Heart right ventricle (tissue), 16 donors: ENCODE results near the gene RAMP2. TPM values are rescaled to one million over a fixed set of nuclear protein-coding genes. Genes with fewer than 3 reads are reported as not detected.

Experiments used
- ATAC-seq, 8 donors: fragments of 200-7000 bp; cut with Tn5 transposase; one replicate each; pipeline ENCODE4 v1.9.1; 2020; ENCODE audit warnings: mild to moderate bottlenecking in 8 of 8, moderate library complexity in 8 of 8, moderate number of reproducible peaks in 1 of 8
- DNase-seq, 2 donors: peaks; one replicate each; pipeline ENCODE4 v3.0.0-alpha.2; 2020
- H3K27ac ChIP-seq, 10 donors: fragments of 200-600 bp; sonication (generic) in 2 of 10; one replicate each; pipeline versions ENCODE4 v1.5.0 to v1.8.0; 2020 to 2022; ENCODE audit warnings: mild to moderate bottlenecking in 3 of 10
- H3K27me3 ChIP-seq, 7 donors: fragments of 200-600 bp; one replicate each; pipeline ENCODE4 v1.8.0; 2021 to 2022; ENCODE audit warnings: mild to moderate bottlenecking in 2 of 7
- H3K36me3 ChIP-seq, 9 donors: fragments of 200-600 bp; sonication (generic) in 1 of 9; one replicate each; pipeline versions ENCODE4 v1.5.0 to v1.8.0; 2020 to 2022; ENCODE audit warnings: mild to moderate bottlenecking in 2 of 9
- H3K4me1 ChIP-seq, 9 donors: fragments of 200-600 bp; sonication (generic) in 1 of 9; one replicate each; pipeline versions ENCODE4 v1.5.0 to v1.8.0; 2020 to 2022; ENCODE audit warnings: mild to moderate bottlenecking in 4 of 9
- H3K4me3 ChIP-seq, 10 donors: fragments of 200-600 bp; sonication (generic) in 2 of 10; one replicate each; pipeline versions ENCODE4 v1.5.0 to v1.8.0; 2020 to 2022; ENCODE audit warnings: mild to moderate bottlenecking in 7 of 10, moderate library complexity in 2 of 10
- H3K9me3 ChIP-seq, 11 donors: fragments of 200-600 bp in 10 of 11; sonication (generic) in 2 of 11; one replicate each; pipeline versions ENCODE4 v1.5.0 to v1.8.0; 2013 to 2022; ENCODE audit warnings: mild to moderate bottlenecking in 2 of 11, control low read depth in 1 of 11, moderate library complexity in 1 of 11
- CTCF ChIP-seq, 9 donors: fragments of 200-600 bp; sonication (generic) in 2 of 9; IDR thresholded peaks; one replicate each; pipeline versions ENCODE4 v1.5.0 to v1.8.0; 2021 to 2022; ENCODE audit warnings: antibody characterized with exemption in 9 of 9, mild to moderate bottlenecking in 5 of 9, moderate library complexity in 1 of 9
- WGBS, 2 donors: extraction: QIAGEN DNeasy Blood & Tissue Kit; methylation state at CpG; one replicate each; pipeline ENCODE4 v1.1.7; 2013; ENCODE audit warnings: inconsistent platforms in 1 of 2; 5-methylcytosine and 5-hydroxymethylcytosine counted together
- intact Hi-C, 10 donors: fragments of 100-400 bp; cut with DNase I; formaldehyde crosslinking; loops; one replicate each; pipeline versions ENCODE4 v1.11.1 to v1.14.2; 2022
- polyA plus RNA-seq, 2 donors: library from polyadenylated mRNA; stranded (reverse); fragments of 200-250 nt; gene quantifications; one replicate each; pipeline ENCODE4 v1.2.3, GENCODE V29; 2013
- total RNA-seq, 10 donors: library from RNA; stranded (reverse); fragmentation: NEBNext Ultra II Directional in 3 of 10; extraction: Animal tissue kit (Norgen Biotek cat#: 25700) in 3 of 10; gene quantifications; one replicate each; pipeline versions ENCODE4 v1.2.1 to v1.2.4, GENCODE V29; 2021 to 2023
- donor health status: Arrhythmogenic right ventricular cardiomyopathy.
- donor health status: ischemic (EF 13 %, LVEDD 7.1; RV severe dilation, severe dysfunction).
- donor health status: healthy with polysubstance abuse.
- donor health status: DM: no; HTN: yes; CAD: no.
- donor health status: DM: no; HTN: no; CAD: no.
- donor health status: ischemic (EF 25% LVEDD 6.9; RV normal size, moderate dysfunction).
- donor health status: ischemic (EF 25% LVEDD 5.7; RV mildly dilated, moderate dysfunction).
- donor health status: healthy.
- donor health status: DM: yes; HTN: yes; CAD: no.
- donor health status: Ischemic cardiomyopathy.
- donor health status: ischemic (EF 35%, LVEDD 5.7; RV mildly dilated, moderate dysfunction).
- donor health status: nonischemic (EF 11% LVEDD 7.7; RV severe dilation, severe dysfunction).
- donor health status: DM: yes; HTN: yes; CAD: no.
- donor health status: PGD.
- donor health status: ischemic (EF 29% LVEDD 5.4; RV normal size, mild dysfunction).
- donor health status: nonischemic (EF 23%, LVEDD 6.1; RV moderate dilation, normal function).

Gene RAMP2
- total and polyA plus RNA-seq, 12 donors, result 32.1 to 105 (median 40.1) TPM

GRCh38 chr17:42806249-42806648 lies 45.2 kb downstream of the RAMP2 start:
- no peak for ATAC-seq
- Histone ChIP-seq H3K27me3 (no peaks in the 10 kb centered on the region), H3K27ac (no peak overlapping the region), H3K36me3 (peaks cover 0 to 35% (median 14%) of the 10 kb centered on the region in 9 donors), H3K4me1 (no peaks in the 10 kb centered on the region), H3K9me3 (no peaks in the 10 kb centered on the region), H3K4me3 (no peak overlapping the region)
- TF ChIP-seq CTCF (IDR thresholded peaks at IDR 0.05), result no peak
- WGBS, 2 donors, result 95 to 97% methylated on average over 1 of the region's 1 CpG
- no peak for DNase-seq
- intact Hi-C loops, result loop anchor here in 1 of 10 donors (2.0 kb wide), 1 partner anchor 43 kb away; no protein-coding TSS in a partner anchor

- DNase-seq (no peak), ATAC-seq (peak in 1 of 8 donors; percentile 82)
- Histone ChIP-seq H3K27ac (no peak overlapping the region), H3K36me3 (peaks cover 0 to 65% (median 32%) of the 10 kb centered on the region in 9 donors), H3K4me1 (peaks cover 0 to 3% (median 0%) of the 10 kb centered on the region in 9 donors), H3K4me3 (no peak overlapping the region), H3K27me3 (no peaks in the 10 kb centered on the region), H3K9me3 (no peaks in the 10 kb centered on the region)
- intact Hi-C loops, result no loop called here
- WGBS, 2 donors, result 32 to 38% methylated on average over 3 of the region's 3 CpGs
- TF ChIP-seq CTCF (IDR thresholded peaks at IDR 0.05), result no peak
Measured at GRCh38 chr17:42809250-42809649, 48.2 kb downstream of the RAMP2 start.

Other genes starting within 250 kb of the RAMP2 start
- 10 to 100 TPM in 5 of 10 donors, 1 to 10 TPM in 5; 6.8 to 16.0 (median 9.8) TPM for gene NAGLU, start 225.0 kb upstream of the RAMP2 start, total RNA-seq
- 10 to 100 TPM; 17.0 to 18.3 TPM for gene NAGLU, start 225.0 kb upstream of the RAMP2 start, polyA plus RNA-seq
- gene HSD17B1, start 208.3 kb upstream of the RAMP2 start, total RNA-seq, result 1 to 10 TPM in 2 of 10 donors, under 1 TPM in 8; 0.50 to 2.3 (median 0.78) TPM
- gene HSD17B1, start 208.3 kb upstream of the RAMP2 start, polyA plus RNA-seq, result 1 to 10 TPM; 2.2 to 2.6 TPM
- 10 to 100 TPM; 29.7 to 56.9 (median 32.9) TPM for gene COASY, start 199.1 kb upstream of the RAMP2 start, total RNA-seq
- 10 to 100 TPM; 46.8 to 50.8 TPM for gene COASY, start 199.1 kb upstream of the RAMP2 start, polyA plus RNA-seq
- gene MLX, start 194.1 kb upstream of the RAMP2 start, total RNA-seq, result 10 to 100 TPM; 45.7 to 87.2 (median 56.4) TPM
- gene MLX, start 194.1 kb upstream of the RAMP2 start, polyA plus RNA-seq, result 10 to 100 TPM; 55.8 to 61.2 TPM
- 1 to 10 TPM; 1.1 to 3.1 (median 1.6) TPM for gene PSMC3IP, start 183.5 kb upstream of the RAMP2 start, total RNA-seq
- 1 to 10 TPM; 2.9 TPM for gene PSMC3IP, start 183.5 kb upstream of the RAMP2 start, polyA plus RNA-seq
- gene RETREG3, start 151.9 kb upstream of the RAMP2 start, total RNA-seq, result 10 to 100 TPM; 18.5 to 29.9 (median 25.2) TPM
- 10 to 100 TPM in 1 of 2 donors, 1 to 10 TPM in 1; 9.8 to 16.1 TPM for gene RETREG3, start 151.9 kb upstream of the RAMP2 start, polyA plus RNA-seq
- gene TUBG1, start 151.5 kb upstream of the RAMP2 start, total RNA-seq, result 10 to 100 TPM; 28.2 to 59.8 (median 43.7) TPM
- gene TUBG1, start 151.5 kb upstream of the RAMP2 start, polyA plus RNA-seq, result 100 to 1,000 TPM in 1 of 2 donors, 10 to 100 TPM in 1; 33.9 to 107 TPM
- gene TUBG2, start 101.9 kb upstream of the RAMP2 start, total RNA-seq, result 10 to 100 TPM; 10.6 to 20.4 (median 14.7) TPM
- gene TUBG2, start 101.9 kb upstream of the RAMP2 start, polyA plus RNA-seq, result 10 to 100 TPM in 1 of 2 donors, 1 to 10 TPM in 1; 9.8 to 21.3 TPM
- gene PLEKHH3, start 84.2 kb upstream of the RAMP2 start, total RNA-seq, result 10 to 100 TPM; 12.8 to 34.8 (median 22.0) TPM
- 10 to 100 TPM; 23.6 to 42.1 TPM for gene PLEKHH3, start 84.2 kb upstream of the RAMP2 start, polyA plus RNA-seq
- gene CCR10, start 79.4 kb upstream of the RAMP2 start, total RNA-seq, result 1 to 10 TPM; 1.0 to 4.8 (median 1.7) TPM
- 1 to 10 TPM; 1.5 to 3.8 TPM for gene CCR10, start 79.4 kb upstream of the RAMP2 start, polyA plus RNA-seq
- 10 to 100 TPM in 2 of 10 donors, 1 to 10 TPM in 8; 2.2 to 28.3 (median 3.5) TPM for gene CNTNAP1, start 78.7 kb upstream of the RAMP2 start, total RNA-seq
- gene CNTNAP1, start 78.7 kb upstream of the RAMP2 start, polyA plus RNA-seq, result 1 to 10 TPM; 2.3 to 9.6 TPM
- 10 to 100 TPM; 31.7 to 50.5 (median 46.3) TPM for gene EZH1, start 16.2 kb upstream of the RAMP2 start, total RNA-seq
- 10 to 100 TPM; 16.0 to 33.8 TPM for gene EZH1, start 16.2 kb upstream of the RAMP2 start, polyA plus RNA-seq
- gene VPS25, start 12.2 kb downstream of the RAMP2 start, total RNA-seq, result 10 to 100 TPM; 33.3 to 47.4 (median 37.3) TPM
- 10 to 100 TPM; 28.0 to 80.9 TPM for gene VPS25, start 12.2 kb downstream of the RAMP2 start, polyA plus RNA-seq
- under 1 TPM in 1 of 10 donors, not detected in 9; 0.14 TPM for gene WNK4, start 19.4 kb downstream of the RAMP2 start, total RNA-seq
- under 1 TPM; 0.03 to 0.07 TPM for gene WNK4, start 19.4 kb downstream of the RAMP2 start, polyA plus RNA-seq
- gene COA3, start 37.5 kb downstream of the RAMP2 start, total RNA-seq, result 10 to 100 TPM; 56.1 to 85.7 (median 72.1) TPM
- gene COA3, start 37.5 kb downstream of the RAMP2 start, polyA plus RNA-seq, result 100 to 1,000 TPM in 1 of 2 donors, 10 to 100 TPM in 1; 91.2 to 142 TPM
- under 1 TPM in 3 of 10 donors, not detected in 7; 0.11 to 0.42 (median 0.39) TPM for gene CNTD1, start 37.6 kb downstream of the RAMP2 start, total RNA-seq
- under 1 TPM; 0.20 to 0.29 TPM for gene CNTD1, start 37.6 kb downstream of the RAMP2 start, polyA plus RNA-seq
- 10 to 100 TPM; 71.1 to 87.8 (median 78.3) TPM for gene BECN1, start 63.1 kb downstream of the RAMP2 start, total RNA-seq
- 10 to 100 TPM; 25.2 to 54.8 TPM for gene BECN1, start 63.1 kb downstream of the RAMP2 start, polyA plus RNA-seq
- 10 to 100 TPM; 52.1 to 87.4 (median 70.3) TPM for gene PSME3, start 72.2 kb downstream of the RAMP2 start, total RNA-seq
- gene PSME3, start 72.2 kb downstream of the RAMP2 start, polyA plus RNA-seq, result 100 to 1,000 TPM in 1 of 2 donors, 10 to 100 TPM in 1; 26.0 to 103 TPM
- under 1 TPM; 0.14 to 0.72 (median 0.45) TPM for gene AOC2, start 83.4 kb downstream of the RAMP2 start, total RNA-seq
- under 1 TPM; 0.51 to 0.54 TPM for gene AOC2, start 83.4 kb downstream of the RAMP2 start, polyA plus RNA-seq
- gene AOC3, start 90.0 kb downstream of the RAMP2 start, total RNA-seq, result 10 to 100 TPM in 5 of 10 donors, 1 to 10 TPM in 5; 4.7 to 19.0 (median 10.4) TPM
- gene AOC3, start 90.0 kb downstream of the RAMP2 start, polyA plus RNA-seq, result 10 to 100 TPM; 16.0 to 18.0 TPM
- not detected for gene G6PC1, start 139.6 kb downstream of the RAMP2 start, total RNA-seq
- not detected for gene G6PC1, start 139.6 kb downstream of the RAMP2 start, polyA plus RNA-seq
- 10 to 100 TPM; 20.0 to 34.7 (median 28.9) TPM for gene AARSD1, start 203.2 kb downstream of the RAMP2 start, total RNA-seq
- gene AARSD1, start 203.2 kb downstream of the RAMP2 start, polyA plus RNA-seq, result 100 to 1,000 TPM in 1 of 2 donors, 10 to 100 TPM in 1; 55.8 to 125 TPM
- 10 to 100 TPM; 35.0 to 58.8 (median 40.5) TPM for gene PTGES3L, start 218.9 kb downstream of the RAMP2 start, total RNA-seq
- 10 to 100 TPM; 33.9 to 45.3 TPM for gene PTGES3L, start 218.9 kb downstream of the RAMP2 start, polyA plus RNA-seq
- 10 to 100 TPM in 9 of 10 donors, 1 to 10 TPM in 1; 7.5 to 21.0 (median 11.6) TPM for gene RUNDC1, start 219.3 kb downstream of the RAMP2 start, total RNA-seq
- gene RUNDC1, start 219.3 kb downstream of the RAMP2 start, polyA plus RNA-seq, result 10 to 100 TPM in 1 of 2 donors, 1 to 10 TPM in 1; 5.6 to 10.2 TPM
- 100 to 1,000 TPM; 388 to 841 (median 519) TPM for gene RPL27, start 237.2 kb downstream of the RAMP2 start, total RNA-seq
- gene RPL27, start 237.2 kb downstream of the RAMP2 start, polyA plus RNA-seq, result 1,000 to 10,000 TPM; 1,760 to 2,790 TPM
- 10 to 100 TPM in 6 of 10 donors, 1 to 10 TPM in 4; 7.0 to 61.6 (median 13.2) TPM for gene IFI35, start 245.6 kb downstream of the RAMP2 start, total RNA-seq
- gene IFI35, start 245.6 kb downstream of the RAMP2 start, polyA plus RNA-seq, result 10 to 100 TPM; 13.0 to 26.0 TPM